Smooth muscle cell (in vitro differentiated cells): ENCODE results near the gene LIPA. TPM values are rescaled to one million over a fixed set of nuclear protein-coding genes. Genes with fewer than 3 reads are reported as not detected.
"Not testable (repeated sequence)": the region's sequence is repeated elsewhere in the genome, so short reads cannot be mapped to it uniquely, and the experiment has no call there.

Experiments
- DNase-seq: peaks from one replicate; lab custom pipeline; 2025; ENCODE audit not compliant: unreplicated experiment; lab: John Stamatoyannopoulos, UW
- H2AFZ ChIP-seq: fragments of 200-600 bp; sonication (generic); 2 replicates; pipeline ENCODE4 v1.6.0; 2016; ENCODE audit warnings: antibody characterized with exemption, low read depth, mild to moderate bottlenecking
- H3F3A ChIP-seq: fragments of 200-600 bp; sonication (generic); 2 replicates; pipeline ENCODE4 v1.6.0; 2017; ENCODE audit warnings: antibody characterized with exemption, low read depth
- H3K27ac ChIP-seq: fragments of 200-600 bp; sonication (generic); 2 replicates; pipeline ENCODE4 v1.5.1; 2016; ENCODE audit warnings: low read depth, mild to moderate bottlenecking
- H3K27me3 ChIP-seq: fragments of 200-600 bp; sonication (generic); 2 replicates; pipeline ENCODE4 v1.6.1; 2016; ENCODE audit warnings: low read depth, mild to moderate bottlenecking
- H3K36me3 ChIP-seq: fragments of 200-600 bp; sonication (generic); 2 replicates; pipeline ENCODE4 v1.5.1; 2016; ENCODE audit warnings: low read depth
- H3K4me1 ChIP-seq: fragments of 200-600 bp; sonication (generic); 2 replicates; pipeline ENCODE4 v1.5.1; 2016; ENCODE audit warnings: low read depth
- H3K4me2 ChIP-seq: fragments of 200-600 bp; sonication (generic); 2 replicates; pipeline ENCODE4 v1.6.0; 2016; ENCODE audit warnings: mild to moderate bottlenecking
- H3K4me3 ChIP-seq: fragments of 200-600 bp; sonication (generic); 2 replicates; pipeline ENCODE4 v1.5.1; 2016; ENCODE audit warnings: mild to moderate bottlenecking
- H3K79me2 ChIP-seq: fragments of 200-600 bp; sonication (generic); 2 replicates; pipeline ENCODE4 v1.6.0; 2016; ENCODE audit warnings: low read depth, mild to moderate bottlenecking
- H3K9ac ChIP-seq: fragments of 200-600 bp; sonication (generic); 2 replicates; pipeline ENCODE4 v1.6.0; 2016; ENCODE audit warnings: low read depth
- H3K9me3 ChIP-seq: fragments of 200-600 bp; sonication (generic); replicated peaks from 2 replicates; pipeline ENCODE4 v1.5.1; 2016; ENCODE audit warnings: low read depth
- H4K20me1 ChIP-seq: fragments of 200-600 bp; sonication (generic); 2 replicates; pipeline ENCODE4 v1.6.0; 2016; ENCODE audit warnings: low read depth
- CTCF ChIP-seq: fragments of 200-600 bp; sonication (generic); IDR thresholded peaks from 2 replicates; pipeline ENCODE4 v1.5.1; 2017; ENCODE audit warnings: borderline replicate concordance, mild to moderate bottlenecking, antibody characterized with exemption; ENCODE audit not compliant: insufficient read depth, poor library complexity, severe bottlenecking
- WGBS: methylation state at CpG from one replicate; pipeline ENCODE4 v1.1.7; 2016; ENCODE audit warnings: low lambda C conversion rate; 5-methylcytosine and 5-hydroxymethylcytosine counted together
- polyA plus RNA-seq: library from polyadenylated mRNA; unstranded; fragments of >200 nt; fragmentation: Nextera tagmentation; extraction: Ambion mirVana; gene quantifications from 2 replicates; pipeline ENCODE4 v1.2.1, GENCODE V29; 2016
- total RNA-seq: library from RNA; depleted of rRNA; stranded (reverse); fragments of >200 nt; gene quantifications from 2 replicates; pipeline ENCODE4 v1.2.3, GENCODE V29; 2014

Gene LIPA
- total and polyA plus RNA-seq, 2 experiments from 2014 or later, result 27.1 to 34.4 TPM

GRCh38 chr10:89203237-89203636 is 48.3 kb downstream of the LIPA start:
- no peaks in the 10 kb centered on the region for H3K79me2 ChIP-seq
- no peak overlapping the region for H3K27ac ChIP-seq
- no peak overlapping the region for H3K4me2 ChIP-seq
- no peak for TF ChIP-seq CTCF
- no peak for DNase-seq
- H3F3A ChIP-seq, result no peaks in the 10 kb centered on the region
- no peaks in the 10 kb centered on the region for H3K9me3 ChIP-seq
- no peak overlapping the region for H3K9ac ChIP-seq
- no peak overlapping the region for H2AFZ ChIP-seq
- peaks cover 9% of the 10 kb centered on the region for H3K4me1 ChIP-seq
- H3K4me3 ChIP-seq, result no peak overlapping the region
- H3K27me3 ChIP-seq, result peaks cover 65% of the 10 kb centered on the region
- 100% methylated on average over 1 of the region's 1 CpG for WGBS
- H4K20me1 ChIP-seq, result no peaks in the 10 kb centered on the region
- H3K36me3 ChIP-seq, result no peaks in the 10 kb centered on the region

- no peak for TF ChIP-seq CTCF
- no peak overlapping the region for H3K27ac ChIP-seq
- H3K4me2 ChIP-seq, result no peak overlapping the region
- no peaks in the 10 kb centered on the region for H3K36me3 ChIP-seq
- no peaks in the 10 kb centered on the region for H3K79me2 ChIP-seq
- peaks cover 53% of the 10 kb centered on the region for H3K27me3 ChIP-seq
- peaks cover 8% of the 10 kb centered on the region for H3K4me1 ChIP-seq
- H3K9ac ChIP-seq, result no peak overlapping the region
- no peaks in the 10 kb centered on the region for H3K9me3 ChIP-seq
- no peak overlapping the region for H3K4me3 ChIP-seq
- H2AFZ ChIP-seq, result no peak overlapping the region
- no peaks in the 10 kb centered on the region for H4K20me1 ChIP-seq
- WGBS, result 98% methylated on average over 2 of the region's 2 CpGs
- no peak for DNase-seq
- H3F3A ChIP-seq, result no peaks in the 10 kb centered on the region
Observed at GRCh38 chr10:89202033-89202425, 49.5 kb downstream of the LIPA start.

GRCh38 chr10:89201345-89202032 is 50.1 kb downstream of the LIPA start:
- Histone ChIP-seq H2AFZ (no peak overlapping the region), H3K4me1 (peaks cover 3% of the 10 kb centered on the region), H3K36me3 (no peaks in the 10 kb centered on the region), H3K4me2 (no peak overlapping the region), H3K27me3 (peaks cover 48% of the 10 kb centered on the region), H3K9ac (no peak overlapping the region), H3K79me2 (no peaks in the 10 kb centered on the region), H3K9me3 (no peaks in the 10 kb centered on the region), H3K4me3 (no peak overlapping the region), H3F3A (no peaks in the 10 kb centered on the region), H4K20me1 (no peaks in the 10 kb centered on the region), H3K27ac (no peak overlapping the region)
- TF ChIP-seq CTCF, result no peak
- WGBS, result 93% methylated on average over 7 of the region's 7 CpGs
- no peak for DNase-seq

GRCh38 chr10:89197473-89197872 is 54.1 kb downstream of the LIPA start:
- H3K36me3 ChIP-seq, result no peaks in the 10 kb centered on the region
- no peak overlapping the region for H3K27ac ChIP-seq
- H4K20me1 ChIP-seq, result no peaks in the 10 kb centered on the region
- no peak for DNase-seq
- no peak overlapping the region for H2AFZ ChIP-seq
- no peaks in the 10 kb centered on the region for H3K9me3 ChIP-seq
- no peaks in the 10 kb centered on the region for H3K79me2 ChIP-seq
- no peak for TF ChIP-seq CTCF
- no peak overlapping the region for H3K4me3 ChIP-seq
- no peak overlapping the region for H3K9ac ChIP-seq
- no peak overlapping the region for H3K4me2 ChIP-seq
- no peaks in the 10 kb centered on the region for H3F3A ChIP-seq
- peaks cover 9% of the 10 kb centered on the region for H3K27me3 ChIP-seq
- WGBS, result 89% methylated on average over 4 of the region's 4 CpGs
- no peaks in the 10 kb centered on the region for H3K4me1 ChIP-seq

GRCh38 chr10:89191301-89191700 is 60.3 kb downstream of the LIPA start:
- not testable (repeated sequence) for H2AFZ ChIP-seq, H3K9ac ChIP-seq, H3F3A ChIP-seq

More at GRCh38 chr10:89191301-89191700, 60.3 kb downstream of the LIPA start:
- not testable (repeated sequence) for H3K9me3 ChIP-seq, H3K79me2 ChIP-seq, DNase-seq, H3K27ac ChIP-seq, H3K36me3 ChIP-seq, H3K4me3 ChIP-seq, H4K20me1 ChIP-seq, H3K4me1 ChIP-seq, H3K4me2 ChIP-seq
- 94% methylated on average over 3 of the region's 3 CpGs for WGBS
- H3K27me3 ChIP-seq, result peaks cover 10% of the 10 kb centered on the region
